GM12801 (cell line): ENCODE measurements around the gene KLRG1.

Experiments used
- TF ChIP-seq, protein P1 (sequence below): IDR thresholded peaks from one replicate; pipeline ENCODE4 v1.5.1; 2011; ENCODE audit warnings: control low read depth; ENCODE audit not compliant: insufficient read length; ENCODE audit errors: extremely low read depth

KLRG1 gene

DNA sequence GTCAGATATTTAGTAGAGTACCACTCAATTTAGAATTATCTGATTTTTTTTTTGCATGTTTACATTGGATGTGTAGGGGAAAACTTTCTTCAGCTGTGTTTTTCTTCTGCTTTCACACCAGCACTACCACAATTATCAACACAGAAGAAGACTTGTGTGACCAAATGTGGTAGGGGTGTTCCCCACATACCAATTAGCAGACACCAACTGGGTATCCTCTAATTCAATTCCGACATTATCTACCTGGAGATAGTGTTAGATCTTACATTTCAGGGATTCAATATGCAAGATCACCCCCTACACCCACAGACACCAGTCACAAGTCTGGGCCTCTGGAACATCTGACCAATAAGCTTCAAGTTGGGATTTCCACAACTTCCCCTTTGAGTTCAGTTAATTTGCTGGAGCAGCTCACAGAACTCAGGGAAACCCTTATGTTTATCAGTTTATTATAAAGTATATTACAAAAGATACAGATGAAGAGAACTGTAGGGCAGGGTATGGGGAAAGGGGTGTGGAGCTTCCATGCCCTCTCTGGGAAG lies 4.1 kb upstream of the KLRG1 start:
- TF ChIP-seq, protein P1, sequence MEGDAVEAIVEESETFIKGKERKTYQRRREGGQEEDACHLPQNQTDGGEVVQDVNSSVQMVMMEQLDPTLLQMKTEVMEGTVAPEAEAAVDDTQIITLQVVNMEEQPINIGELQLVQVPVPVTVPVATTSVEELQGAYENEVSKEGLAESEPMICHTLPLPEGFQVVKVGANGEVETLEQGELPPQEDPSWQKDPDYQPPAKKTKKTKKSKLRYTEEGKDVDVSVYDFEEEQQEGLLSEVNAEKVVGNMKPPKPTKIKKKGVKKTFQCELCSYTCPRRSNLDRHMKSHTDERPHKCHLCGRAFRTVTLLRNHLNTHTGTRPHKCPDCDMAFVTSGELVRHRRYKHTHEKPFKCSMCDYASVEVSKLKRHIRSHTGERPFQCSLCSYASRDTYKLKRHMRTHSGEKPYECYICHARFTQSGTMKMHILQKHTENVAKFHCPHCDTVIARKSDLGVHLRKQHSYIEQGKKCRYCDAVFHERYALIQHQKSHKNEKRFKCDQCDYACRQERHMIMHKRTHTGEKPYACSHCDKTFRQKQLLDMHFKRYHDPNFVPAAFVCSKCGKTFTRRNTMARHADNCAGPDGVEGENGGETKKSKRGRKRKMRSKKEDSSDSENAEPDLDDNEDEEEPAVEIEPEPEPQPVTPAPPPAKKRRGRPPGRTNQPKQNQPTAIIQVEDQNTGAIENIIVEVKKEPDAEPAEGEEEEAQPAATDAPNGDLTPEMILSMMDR = no peak

DNA sequence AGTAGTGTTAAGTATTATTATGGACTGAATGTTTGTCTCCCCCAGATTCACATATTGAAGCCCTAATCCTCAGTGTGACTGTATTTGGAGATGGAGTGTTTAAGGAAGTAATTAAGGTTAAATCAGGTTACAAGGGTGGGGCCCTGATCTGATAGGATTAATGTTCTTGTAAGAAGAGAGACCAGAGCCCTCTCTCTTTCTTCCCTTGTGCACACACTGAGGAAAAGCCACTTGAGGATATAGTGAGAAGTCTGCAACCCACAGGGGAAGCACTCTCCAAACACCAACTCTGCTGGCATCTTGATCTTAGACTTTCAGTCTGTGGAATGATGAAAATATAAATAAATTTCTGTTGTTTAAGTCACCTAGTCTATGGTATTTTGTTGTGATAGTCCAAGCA lies 2.2 kb upstream of the KLRG1 start:
- TF ChIP-seq, protein P1 = no peak

DNA sequence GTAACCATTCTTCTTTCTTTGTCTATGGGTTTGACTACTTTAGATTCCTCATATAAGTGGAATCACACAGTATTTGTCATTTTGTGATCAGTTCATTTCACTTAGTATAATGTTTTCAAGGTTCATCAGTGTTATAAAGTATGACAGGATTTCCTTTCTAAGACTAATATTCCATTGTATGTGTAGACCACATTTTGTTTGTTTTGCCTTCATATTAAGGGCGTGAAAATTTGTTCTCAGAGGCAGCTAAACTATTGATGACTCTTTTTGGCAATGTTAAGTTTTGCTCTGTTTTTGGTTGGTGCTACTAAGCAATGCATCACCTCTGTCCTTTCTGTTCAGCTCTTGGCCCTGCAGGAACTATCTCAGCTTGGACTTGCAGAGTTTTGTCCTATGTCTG lies 1.7 kb upstream of the KLRG1 start:
- TF ChIP-seq, protein P1 = no peak

DNA sequence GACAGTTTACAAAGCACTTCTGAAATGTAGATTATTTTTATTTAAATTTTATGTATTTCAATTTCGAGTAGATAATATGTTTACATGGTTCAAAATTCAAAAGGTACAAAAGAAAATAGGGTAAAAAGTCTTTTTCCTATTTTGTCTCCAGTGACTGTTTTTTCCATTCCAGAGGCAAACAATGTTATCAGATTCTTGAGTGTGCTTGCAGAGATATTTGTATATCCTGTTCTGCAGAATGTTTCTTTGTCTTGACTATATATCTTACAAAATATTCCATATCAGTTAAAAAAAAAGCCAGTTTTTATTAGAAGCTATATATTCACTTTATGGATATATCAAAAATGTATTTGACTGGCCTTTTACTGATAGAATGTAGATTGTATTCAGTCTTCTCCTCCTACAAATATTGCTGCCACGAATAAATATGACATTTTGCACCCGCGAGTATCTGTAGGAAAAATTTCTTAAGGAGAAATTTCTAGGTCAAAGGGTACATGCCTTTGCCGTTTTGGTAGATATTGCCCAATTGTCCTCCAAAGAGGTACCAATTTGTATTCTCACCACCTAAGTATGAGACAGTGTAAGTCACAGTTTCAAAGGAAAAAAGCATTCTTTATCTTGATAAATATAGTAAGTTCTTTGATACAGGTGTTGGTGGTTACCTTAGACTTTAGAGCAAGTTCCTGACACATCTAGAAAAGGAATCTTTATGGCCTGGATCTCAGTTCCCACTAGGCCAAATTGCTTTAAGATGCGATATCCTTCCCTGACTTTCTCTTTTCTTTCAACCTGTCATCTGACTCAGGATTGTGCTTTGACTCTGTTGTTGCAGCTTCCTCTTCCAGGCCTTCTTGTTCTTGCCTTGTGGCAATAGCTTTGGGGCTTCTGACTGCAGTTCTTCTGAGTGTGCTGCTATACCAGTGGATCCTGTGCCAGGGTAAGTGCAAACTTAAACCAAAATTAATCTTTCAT lies 2.3 kb downstream of the KLRG1 start:
- TF ChIP-seq, protein P1 = no peak

DNA sequence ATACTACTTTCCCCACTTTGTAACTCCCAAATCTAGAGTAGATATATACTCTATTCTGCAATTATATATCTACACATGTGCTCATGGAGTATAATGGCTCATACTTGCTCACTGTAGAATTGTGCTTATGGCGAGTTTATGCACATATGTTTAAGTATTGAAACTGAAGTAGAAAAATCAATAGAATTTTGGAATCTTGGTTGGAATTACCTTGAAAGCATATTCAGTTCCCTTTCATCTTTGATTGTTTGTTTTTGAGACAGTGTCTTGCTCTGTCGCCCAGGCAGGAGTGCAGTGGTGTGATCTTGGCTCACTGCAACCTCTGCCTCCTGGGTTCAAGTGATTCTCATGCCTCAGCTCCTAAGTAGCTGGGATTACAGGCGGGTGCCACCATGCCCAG lies 4.5 kb downstream of the KLRG1 start:
- TF ChIP-seq, protein P1 = no peak

DNA sequence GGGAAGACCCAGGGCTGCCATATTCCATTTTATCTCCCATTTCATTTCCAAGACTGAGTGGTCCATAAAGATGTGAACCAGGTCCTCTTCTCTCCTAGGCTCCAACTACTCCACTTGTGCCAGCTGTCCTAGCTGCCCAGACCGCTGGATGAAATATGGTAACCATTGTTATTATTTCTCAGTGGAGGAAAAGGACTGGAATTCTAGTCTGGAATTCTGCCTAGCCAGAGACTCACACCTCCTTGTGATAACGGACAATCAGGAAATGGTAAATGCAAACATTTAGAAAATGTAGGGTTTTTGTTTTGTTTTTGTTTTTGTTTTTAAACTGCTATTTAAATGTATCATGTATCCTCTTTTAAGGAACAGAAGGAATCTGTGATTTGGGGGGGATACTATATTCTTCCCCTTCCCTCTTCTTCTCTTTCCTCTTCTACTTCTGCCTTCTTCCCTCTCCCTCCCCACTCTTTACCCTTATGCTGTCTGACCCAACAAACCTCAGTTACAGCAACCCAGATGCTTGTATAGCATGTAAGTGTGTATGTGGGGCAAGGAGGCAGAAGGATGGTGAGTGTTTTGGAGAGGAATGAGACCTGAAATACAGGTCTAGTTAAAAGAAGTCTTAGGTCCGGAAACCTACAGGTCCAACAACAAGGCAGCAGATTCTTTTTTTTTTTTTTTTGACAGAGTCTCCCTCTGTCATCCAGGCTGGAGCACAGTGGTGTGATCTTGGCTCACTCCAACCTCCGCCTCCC lies 5.9 kb downstream of the KLRG1 start:
- TF ChIP-seq, protein P1 = no peak
